Right renal pelvis (tissue), 4 donors: Measurements from ENCODE around the gene LENG1. TPM values are rescaled to one million over a fixed set of nuclear protein-coding genes. Genes with fewer than 3 reads are reported as not detected.
A peak's percentile ranks its signal among the peaks of the same experiment; 100 is the strongest.

Source experiments
- DNase-seq, 4 donors: peaks; one replicate each; pipeline ENCODE4 v3.0.0-alpha.2; 2013; ENCODE audit warnings: low read depth in 4 of 4, low spot score in 3 of 4, missing footprints in 1 of 4
- polyA plus RNA-seq, 4 donors: library from polyadenylated mRNA; unstranded; fragments of 120-200 nt; gene quantifications; one replicate each; pipeline ENCODE4 v1.2.1, GENCODE V29; 2013; ENCODE audit not compliant: insufficient read length in 4 of 4

The LENG1 gene
- polyA plus RNA-seq, 4 donors: 7.9 to 9.6 (median 8.4) TPM

DNA sequence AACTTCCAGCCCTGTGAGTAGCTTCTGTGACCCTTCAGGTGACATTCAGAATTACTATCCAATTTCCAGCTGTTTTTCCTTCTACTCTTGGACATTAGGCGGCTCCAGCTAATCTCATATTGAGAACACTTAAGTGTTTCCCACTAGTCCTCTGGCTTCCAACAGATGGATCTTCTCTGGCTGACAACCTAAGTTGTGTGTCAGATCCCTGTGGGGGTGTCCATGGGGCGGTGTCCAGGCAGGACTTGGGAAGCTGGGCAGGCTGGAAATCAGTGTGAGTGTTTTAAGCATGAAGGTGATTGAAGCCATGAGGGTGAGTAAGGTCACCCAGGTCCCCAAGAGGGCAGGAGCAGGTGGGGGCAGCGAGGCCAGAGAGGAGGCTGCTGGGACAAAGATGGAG is 11.8 kb downstream of the LENG1 start:
- DNase-seq: peak in 1 of 4 donors; percentile 53

DNA sequence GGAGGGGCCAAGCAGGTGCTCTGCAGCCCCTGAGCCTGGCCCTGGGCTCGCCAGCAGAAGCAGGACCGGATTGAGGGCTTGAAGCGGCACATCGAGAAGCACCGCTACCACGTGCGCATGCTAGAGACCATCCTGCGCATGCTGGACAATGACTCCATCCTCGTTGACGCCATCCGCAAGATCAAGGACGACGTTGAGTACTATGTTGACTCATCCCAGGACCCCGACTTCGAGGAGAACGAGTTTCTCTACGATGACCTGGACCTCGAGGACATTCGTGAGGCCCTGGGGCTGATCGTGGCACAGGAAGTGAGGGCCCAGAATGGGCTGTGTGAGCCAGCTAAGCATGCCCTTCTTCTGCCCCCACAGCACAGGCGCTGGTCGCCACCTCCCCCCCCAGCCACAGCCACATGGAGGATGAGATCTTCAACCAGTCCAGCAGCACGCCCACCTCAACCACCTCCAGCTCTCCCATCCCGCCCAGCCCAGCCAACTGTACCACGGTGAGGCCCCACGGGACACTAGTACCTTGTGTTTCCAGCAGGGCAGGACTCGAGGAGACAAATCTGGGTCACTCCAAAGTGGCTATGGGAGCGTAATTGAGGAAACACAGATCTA is 13.9 kb downstream of the LENG1 start:
- DNase-seq: no peak

DNA sequence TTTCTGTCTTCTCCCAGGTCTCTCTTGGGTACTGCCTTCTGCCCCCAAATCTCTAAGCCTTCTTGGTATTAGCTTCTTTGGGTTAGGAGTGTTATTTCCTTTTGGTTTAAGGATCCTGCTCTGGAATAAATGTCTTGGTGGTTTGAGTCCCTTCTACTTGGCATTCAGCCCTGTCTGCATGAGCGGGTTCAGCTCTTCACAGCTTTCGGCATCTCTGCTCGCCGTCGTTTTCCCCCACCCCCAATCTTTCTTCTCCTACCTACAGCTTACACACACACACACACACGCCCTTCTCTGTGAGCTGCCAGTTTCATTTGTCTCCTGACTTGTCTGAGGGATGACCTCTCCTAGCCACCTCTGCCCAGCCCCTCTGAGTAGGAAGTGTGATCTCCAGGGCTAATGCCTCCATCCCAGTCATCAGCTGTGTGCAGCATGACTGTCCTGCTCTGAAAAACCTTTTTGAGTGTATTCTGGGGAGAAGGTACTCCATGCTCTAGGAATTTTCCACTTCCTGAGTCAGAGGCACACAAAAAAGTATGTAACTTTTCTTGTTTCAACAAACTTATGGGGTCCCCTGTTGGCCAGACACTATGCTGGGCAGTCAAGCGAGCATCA is 17.2 kb downstream of the LENG1 start:
- no peak for DNase-seq

DNA sequence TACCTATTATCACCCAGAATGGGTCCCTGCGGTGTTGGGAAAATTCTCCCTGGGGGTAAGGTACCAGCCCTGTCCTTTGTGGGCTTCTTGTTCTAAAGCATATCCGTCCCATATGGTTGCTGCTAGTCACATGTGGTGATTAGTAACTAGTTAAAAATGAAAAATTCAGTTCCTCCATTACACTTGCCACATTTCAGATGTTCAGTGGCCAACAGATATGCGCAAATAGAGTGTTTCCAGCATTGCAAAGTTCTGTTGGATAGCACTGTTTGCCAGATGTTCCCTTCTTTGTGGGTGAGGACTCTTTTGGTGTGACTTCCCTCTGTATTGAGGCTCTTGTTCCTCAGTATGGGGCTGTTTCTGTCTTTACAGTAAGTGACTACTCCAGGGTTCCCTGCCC is 18.2 kb downstream of the LENG1 start:
- DNase-seq: no peak

DNA sequence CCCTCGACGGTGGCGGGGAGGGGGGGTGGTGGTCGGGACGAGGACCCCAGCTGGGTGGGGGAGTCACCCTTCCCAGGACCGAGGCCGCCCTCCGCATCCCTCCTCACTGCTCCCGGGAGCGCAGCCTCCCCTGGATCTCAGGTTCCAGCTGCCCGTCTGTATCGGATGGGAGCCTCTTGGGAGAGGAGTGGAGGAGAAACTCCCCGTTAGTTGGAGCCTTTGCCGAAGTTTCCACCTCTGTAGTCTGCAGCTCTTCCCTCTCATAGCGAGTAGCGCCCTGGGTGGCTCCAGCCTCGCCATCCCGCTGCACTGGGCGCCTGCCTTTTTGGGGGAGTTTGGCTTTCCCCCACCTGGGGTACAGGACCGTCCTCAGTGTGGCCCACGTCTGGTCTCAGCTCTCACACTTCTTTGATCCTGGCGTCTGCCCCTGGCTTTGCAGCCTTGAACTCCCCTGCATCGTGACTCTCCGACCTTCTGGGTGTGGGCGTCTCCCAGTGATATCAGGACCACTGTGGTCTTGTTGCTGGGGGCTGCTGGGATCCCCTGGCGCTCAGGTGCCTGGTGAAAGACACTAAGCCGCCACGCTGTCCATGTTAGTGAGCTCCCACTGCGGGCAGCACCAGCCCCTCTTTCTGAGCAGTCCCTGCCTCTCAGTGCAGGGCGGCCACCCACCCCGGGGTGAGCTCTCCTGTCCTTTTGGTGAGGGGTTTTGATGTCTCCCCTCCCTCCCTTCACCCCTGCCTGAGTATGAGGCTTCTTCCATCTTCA is 20.8 kb downstream of the LENG1 start:
- DNase-seq: no peak

DNA sequence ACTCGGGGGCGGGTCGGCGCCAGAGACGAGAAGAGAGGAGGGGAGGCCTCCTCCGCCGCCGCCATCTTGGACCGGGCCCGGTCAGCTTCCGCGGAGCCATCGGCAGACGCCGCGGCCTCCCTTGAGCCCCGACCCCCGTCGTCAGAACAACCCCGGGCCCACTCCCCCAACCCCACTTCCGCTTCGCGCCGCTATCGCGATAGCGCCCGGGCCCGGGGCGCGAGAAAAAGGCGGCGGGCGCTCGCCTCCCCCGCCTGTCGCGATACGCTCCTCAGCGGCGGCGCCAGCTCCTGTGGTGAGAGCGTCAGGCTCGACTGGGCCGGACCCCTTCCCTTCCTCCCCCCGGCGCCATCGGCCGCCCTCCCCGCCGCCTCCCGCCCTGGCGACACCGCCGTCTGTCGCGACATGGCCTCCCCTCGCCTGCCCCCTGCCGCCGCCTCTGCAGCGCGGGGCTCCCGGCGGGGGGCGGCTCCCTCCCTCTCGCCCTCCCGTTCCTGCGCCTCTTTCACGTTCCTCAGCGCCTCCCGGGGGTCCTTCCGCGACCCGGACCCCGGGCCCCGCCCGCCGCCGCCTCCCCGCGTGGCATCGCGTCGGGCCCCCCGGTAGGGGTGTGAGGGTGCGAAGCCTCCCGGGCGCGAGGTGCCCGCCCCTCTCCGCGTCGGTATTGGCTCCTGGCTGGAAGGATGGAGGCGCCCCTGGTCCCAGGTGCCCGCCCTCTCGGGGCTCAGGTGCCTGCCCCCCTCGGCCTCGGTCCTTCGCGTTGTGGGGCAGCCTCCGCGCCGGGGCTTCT is 21.6 kb downstream of the LENG1 start, which contains the start of gene CNOT3:
TSS of gene CNOT3 (plus strand) at position 64 of the 790 bp plus-strand sequence. CDS start 5,217 bp downstream, outside the sequence.
- no peak for DNase-seq

DNA sequence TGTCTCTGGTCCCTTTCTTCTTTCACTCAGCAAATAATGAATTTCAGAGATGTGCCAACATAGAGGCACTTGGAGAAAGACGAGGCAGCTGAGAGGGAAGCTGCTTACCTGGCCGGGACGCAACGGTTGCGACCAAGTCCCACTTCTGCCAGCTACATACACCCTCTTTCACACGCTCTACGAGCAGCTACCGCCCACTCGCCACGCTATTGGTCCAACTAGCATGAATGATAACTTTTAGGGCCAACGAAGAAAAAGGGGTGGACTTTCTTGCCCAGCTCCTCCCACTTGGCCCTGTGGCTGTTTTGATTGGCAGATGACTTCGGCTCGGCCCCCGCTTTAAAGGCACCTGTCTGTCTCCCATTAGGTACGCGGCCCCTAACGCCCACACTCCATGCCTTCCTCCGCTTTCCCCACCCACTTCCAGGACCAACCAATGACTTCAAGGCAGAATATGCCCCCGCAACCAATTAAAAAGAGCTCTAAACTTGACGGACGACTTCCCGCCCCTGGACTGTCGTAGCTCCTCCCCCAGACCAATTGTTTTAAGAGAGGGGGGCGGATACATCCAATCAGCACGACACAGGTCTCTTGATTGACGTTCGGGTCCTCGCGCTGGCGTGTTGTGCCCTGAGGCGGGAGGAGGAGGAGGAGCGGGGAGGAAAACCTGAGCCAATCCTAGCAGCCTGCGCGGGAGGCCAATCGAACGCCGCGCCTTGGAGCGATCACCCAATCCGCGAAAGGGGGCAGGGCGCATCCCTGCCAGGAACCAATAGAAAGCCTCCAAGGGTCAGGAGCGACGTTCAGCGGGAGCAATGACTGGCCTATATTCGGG is 22.4 kb downstream of the LENG1 start:
- DNase-seq: peak; percentile 95 to 100 (median 100)

DNA sequence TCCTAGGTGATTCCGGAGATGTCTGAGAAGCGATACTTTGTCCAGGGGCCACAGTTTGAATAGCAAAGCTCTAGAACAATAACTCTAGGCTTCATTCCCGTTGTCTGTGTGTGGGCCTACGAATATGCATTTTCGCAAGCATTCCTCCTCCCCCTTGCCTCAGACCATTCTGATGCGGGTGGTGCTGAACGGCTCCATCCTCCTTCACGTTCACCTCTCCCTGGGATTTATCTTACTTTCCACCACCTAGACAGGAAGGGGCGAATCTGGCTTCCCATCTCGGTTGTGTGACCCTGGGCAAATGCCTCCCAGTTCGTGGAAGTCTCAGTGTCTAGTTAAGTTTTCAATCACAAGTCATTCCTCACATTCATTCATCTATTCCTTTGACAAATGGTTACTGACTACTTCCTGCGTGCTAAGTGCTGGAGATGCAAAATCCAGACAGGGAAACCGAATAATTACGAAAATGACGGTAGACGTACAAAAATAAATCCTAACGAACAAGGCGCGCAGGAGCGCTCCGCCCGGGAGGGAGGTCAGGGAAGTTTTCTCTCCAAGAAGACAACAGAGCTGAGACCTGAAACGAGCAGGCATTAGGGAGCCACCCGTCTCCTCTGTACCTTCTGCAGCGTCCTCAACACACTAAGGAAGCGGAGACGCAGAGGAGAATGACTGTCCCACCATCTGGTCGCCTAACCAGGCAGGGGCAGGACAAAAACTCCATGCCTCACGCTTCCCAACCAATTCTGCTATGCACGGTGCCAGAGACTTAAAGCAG is 23.2 kb downstream of the LENG1 start:
- DNase-seq: no peak

DNA sequence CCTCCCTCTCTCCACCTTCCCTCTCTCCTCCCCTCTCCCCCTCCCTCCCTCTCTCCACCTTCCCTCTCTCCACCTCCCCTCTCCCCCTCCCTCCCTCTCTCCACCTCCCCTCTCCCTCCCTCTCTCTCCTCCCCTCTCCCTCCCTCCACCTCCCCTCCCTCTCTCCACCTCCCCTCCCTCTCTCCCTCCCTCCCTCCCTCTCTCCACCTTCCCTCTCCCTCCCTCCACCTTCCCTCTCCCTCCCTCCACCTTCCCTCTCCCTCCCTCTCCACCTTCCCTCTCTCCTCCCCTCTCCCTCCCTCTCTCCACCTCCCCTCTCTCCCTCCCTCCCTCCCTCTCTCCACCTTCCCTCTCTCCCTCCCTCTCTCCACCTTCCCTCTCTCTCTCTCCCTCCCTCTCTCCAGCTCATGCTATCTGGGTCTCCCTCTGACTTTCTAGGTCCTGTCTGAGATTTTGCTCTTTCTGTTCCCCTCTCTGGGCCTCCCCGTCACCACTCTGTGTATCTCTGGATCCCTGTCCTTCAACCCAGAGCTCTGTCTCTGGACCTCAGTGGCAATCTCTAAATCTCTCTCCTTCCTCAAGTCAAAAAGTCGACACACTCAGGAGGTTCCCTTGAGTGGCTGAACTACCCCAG is 25.4 kb downstream of the LENG1 start:
- DNase-seq: no peak

DNA sequence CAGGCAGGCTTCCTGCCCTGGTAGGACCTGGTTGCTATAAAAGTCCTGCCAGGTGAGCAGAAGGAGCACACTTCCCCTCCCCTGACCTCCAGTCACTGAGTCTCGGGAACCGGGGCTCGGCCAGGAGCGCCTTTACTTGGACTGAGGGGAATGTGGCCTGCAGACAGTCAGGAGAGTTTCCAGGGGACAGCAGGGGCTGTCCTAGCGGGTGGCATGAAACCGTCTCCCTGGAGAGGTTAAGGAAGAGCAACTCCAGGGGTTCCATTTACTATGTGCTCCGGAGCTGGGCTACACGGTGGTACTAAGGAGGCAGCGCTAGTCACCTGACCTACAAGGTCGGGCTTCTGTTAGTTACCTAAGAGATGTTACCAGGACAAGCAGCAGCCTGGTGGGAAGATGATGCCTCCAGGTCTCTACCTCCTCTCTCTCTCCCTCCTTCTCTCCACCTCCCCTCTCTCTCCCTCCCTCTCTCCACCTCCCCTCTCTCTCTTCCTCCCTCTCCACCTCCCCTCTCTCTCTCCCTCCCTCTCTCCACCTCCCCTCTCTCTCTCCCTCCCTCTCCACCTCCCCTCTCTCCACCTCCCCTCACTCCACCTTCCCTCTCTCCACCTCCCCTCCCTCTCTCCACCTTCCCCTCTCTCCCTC is 26.1 kb downstream of the LENG1 start:
- DNase-seq: no peak

DNA sequence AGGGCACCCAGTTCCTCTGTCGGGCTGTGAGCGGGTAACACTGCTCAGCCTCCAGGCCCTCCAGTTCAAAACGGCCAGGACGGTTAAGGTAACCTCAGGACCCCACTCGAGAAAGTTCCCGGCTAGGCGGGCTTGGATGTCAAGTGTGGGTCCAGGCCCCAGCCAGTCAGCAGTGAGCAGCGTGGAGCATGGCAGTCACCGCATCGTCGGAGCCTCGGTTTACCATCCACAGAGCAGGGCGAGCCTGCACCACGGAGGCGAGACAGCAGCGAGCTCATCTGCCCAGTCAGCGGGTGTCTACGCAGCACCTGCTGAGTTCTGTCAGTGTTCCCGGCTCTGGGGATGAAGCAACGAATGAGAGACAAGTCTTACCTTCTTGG is 29.9 kb downstream of the LENG1 start:
- no peak for DNase-seq

DNA sequence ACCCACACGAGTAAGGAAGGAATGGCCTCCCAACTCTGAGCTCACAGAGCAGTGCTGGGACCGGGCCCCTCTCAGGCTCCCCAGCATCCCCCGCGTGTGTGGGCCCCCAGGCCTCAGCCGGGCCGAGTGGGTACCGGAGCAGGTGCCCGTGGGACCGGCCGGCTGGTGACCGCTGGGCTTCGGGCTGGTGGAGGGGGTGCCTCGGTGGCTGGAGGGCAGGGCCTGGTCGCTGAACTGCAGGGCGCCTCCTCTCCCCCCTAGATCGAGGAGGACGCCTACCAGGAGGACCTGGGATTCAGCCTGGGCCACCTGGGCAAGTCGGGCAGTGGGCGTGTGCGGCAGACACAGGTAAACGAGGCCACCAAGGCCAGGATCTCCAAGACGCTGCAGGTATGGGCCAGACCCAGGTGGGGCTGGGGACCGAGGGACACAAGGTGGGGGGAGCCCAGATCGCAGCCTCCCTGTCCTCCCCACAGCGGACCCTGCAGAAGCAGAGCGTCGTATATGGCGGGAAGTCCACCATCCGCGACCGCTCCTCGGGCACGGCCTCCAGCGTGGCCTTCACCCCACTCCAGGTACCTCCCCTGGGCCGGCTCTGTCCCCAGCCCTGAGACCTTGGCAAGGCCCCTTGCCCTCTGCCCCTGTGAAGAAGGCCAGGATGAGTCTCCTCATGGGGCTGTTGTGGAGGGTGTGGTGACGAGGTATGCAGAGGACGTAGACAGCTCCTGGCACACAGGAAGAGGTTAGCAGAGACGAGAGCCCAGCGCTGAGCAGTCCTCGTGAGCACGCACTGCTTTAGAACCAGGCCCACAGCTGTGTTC is 30.5 kb downstream of the LENG1 start:
- no peak for DNase-seq

DNA sequence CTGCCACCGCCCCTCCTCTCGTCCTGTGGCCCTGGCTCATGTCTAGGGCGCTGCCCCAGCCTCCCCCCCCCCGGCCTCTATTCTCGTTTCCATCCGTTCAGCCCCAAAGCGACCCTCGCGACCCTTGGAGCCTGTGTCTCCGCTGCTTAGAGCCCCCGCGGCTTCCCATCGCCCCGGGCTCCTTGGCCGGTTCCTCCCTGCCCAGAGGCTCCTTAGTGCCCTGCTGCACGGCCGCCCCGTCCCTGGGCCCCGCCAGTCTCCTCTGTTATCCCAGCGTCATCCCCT is 31.1 kb downstream of the LENG1 start:
- no peak for DNase-seq

DNA sequence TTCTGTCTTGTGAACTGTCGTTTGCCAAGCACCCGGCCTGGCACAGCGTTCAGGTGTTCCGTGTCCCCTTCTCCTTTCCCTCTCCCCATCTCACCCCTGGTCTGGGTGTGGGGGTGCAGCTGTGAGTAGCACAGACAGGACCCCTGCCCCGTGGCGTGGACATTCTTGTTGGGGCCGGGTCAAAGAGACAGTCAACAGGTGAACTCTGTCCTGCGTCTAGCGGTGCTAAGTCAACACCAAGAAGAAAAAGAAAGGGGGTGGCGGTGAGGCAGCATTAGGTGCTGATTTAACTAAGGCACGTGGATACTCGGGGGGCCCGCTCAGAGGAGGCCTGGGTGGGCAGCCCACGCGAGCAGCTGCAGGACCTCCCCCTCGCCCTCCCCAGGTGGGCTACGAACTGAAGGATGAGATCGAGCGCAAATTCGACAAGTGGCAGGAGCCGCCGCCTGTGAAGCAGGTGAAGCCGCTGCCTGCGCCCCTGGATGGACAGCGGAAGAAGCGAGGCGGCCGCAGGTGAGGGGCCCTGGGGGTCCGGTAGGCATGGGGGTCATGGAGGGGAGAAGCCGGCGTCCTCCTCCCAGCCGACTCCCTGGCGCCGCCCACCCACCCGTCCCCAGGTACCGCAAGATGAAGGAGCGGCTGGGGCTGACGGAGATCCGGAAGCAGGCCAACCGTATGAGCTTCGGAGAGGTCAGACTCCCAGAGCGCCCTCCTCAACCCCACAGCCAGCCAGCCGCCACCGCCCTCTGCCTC is 31.7 kb downstream of the LENG1 start:
- DNase-seq: no peak

DNA sequence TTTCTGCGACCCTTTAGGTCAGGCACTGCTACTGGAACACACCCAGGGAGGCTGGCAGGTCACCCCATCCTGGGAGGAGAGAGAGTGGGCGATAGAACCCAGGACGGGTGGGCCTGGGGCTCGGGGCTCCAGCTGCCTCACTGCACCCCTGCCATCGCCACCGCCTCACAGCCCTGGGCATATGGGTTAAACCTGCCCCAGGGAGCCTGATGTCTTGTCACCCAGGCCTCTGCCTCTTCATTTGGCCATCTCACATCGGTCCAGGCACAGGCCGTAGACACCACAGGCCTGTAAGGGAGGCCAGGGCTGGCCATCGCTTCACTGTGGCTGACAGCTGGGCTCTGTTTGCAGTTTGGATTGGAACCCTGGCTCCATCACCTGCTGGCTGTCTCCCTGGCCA is 33.8 kb downstream of the LENG1 start:
- no peak for DNase-seq

DNA sequence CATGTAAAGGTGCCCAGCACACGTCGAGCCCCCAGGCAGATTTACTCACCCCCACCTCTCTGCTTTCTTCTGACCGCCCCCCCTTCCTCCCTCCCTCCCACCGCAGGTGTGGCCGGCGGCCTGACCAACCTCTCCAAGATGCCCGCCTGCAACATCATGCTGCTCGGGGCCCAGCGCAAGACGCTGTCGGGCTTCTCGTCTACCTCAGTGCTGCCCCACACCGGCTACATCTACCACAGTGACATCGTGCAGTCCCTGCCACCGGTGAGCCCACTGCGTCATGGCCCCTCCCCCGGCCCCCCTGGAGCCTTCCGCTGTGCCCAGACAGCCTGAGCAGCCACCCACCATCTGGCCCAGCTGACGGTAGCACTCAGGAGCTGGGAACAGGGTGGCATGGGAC is 35.1 kb downstream of the LENG1 start:
- no peak for DNase-seq

DNA sequence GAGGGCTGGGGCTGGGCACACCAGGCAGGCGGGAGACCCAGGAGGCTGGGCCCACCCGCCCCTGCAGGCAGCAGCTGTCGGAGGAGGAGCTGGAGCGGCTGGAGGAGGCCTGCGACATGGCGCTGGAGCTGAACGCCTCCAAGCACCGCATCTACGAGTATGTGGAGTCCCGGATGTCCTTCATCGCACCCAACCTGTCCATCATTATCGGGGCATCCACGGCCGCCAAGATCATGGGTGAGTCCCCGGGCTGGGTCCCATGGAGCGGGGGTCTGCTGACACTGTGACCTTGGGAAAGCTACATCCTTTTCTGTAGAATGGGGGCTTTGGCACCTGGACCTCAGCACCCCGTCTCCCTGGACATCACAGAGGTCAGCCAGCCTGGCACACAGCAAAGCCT is 35.8 kb downstream of the LENG1 start:
- DNase-seq: no peak
